Measurements from ENCODE around the gene NAA20.

DNA sequence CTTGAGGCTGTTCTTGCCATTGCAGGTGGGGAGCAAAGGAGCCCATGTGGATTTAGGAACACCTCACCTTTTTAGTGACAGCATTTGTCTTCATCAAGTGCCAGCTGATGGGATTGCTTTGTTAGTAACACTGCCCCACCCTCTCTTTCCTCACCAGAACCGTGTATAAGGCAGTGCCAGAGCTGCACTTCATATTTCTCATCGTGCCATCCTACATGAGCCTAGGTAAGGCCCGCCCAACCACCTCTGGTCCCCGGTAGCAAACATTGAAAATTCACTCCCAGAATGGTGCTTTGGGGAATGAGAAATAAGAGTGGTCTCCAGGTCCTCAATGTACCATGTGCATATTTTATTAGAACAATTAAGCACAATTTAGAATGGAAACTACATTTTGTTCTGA, 57.9 kb downstream of the NAA20 start:
- TF ChIP-seq CTCF (IDR thresholded peaks at IDR 0.05) = no peak
- no peak for TF ChIP-seq POLR2A (IDR thresholded peaks at IDR 0.05)

Measured in breast epithelium (tissue), 3 donors.